ENCODE data around the gene CBLB. TPM values are rescaled to one million over a fixed set of nuclear protein-coding genes. Genes with fewer than 3 reads are reported as not detected.

The CBLB gene
- total RNA-seq, 1 experiment from 2014 or later, result 23.9 TPM

- Histone ChIP-seq H4K20me1 (ENCODE audit: low read length) (no peaks in the 10 kb centered on the region), H3K9me3 (ENCODE audit: low read length) (no peaks in the 10 kb centered on the region), H2AFZ (ENCODE audit: low read length) (no peak overlapping the region), H3K9me2 (replicated peaks; ENCODE audit: low read length) (no peaks in the 10 kb centered on the region), H3K4me1 (ENCODE audit: insufficient read depth, low read length) (peaks cover 27% of the 10 kb centered on the region), H3F3A (ENCODE audit: low read length, unreplicated experiment) (no peaks in the 10 kb centered on the region), H3K27ac (ENCODE audit: low read length) (peak overlapping the region; percentile 40), H3K79me2 (ENCODE audit: low read length) (peaks cover 5% of the 10 kb centered on the region; the same call in 1 of the 2 replicates), H3K9ac (ENCODE audit: low read length) (no peak overlapping the region), H3K36me3 (ENCODE audit: low read depth, low read length) (no peaks in the 10 kb centered on the region), H3K4me2 (ENCODE audit: low read length) (peak overlapping the region; percentile 51), H3K4me3 (ENCODE audit: low read length) (no peak overlapping the region), H3K27me3 (ENCODE audit: low read length) (no peaks in the 10 kb centered on the region)
- intact Hi-C loops (cut with micrococcal nuclease), result no loop called here
- ChIA-PET CTCF (interaction anchor here (0.6 kb wide), 1 partner anchor 604 kb away, joined by 3 read pairs; no protein-coding TSS in a partner anchor), POLR2A (ENCODE audit: unreplicated experiment) (interaction anchor here (0.6 kb wide), 1 partner anchor 14 kb away, joined by 3 read pairs; no protein-coding TSS in a partner anchor)
- DNase-seq (peak; percentile 90), ATAC-seq (peak; percentile 95)
- no TSS peak for BruUV-seq (replicated peaks)
- TF ChIP-seq CTCF (conservative IDR thresholded peaks at IDR 0.05; ENCODE audit: low read depth, low read length) (no peak), EZH2phosphoT487 (IDR thresholded peaks at IDR 0.05; ENCODE audit: borderline replicate concordance, low read length) (no peak), EZH2 (IDR thresholded peaks at IDR 0.05; ENCODE audit: low read length, unreplicated experiment) (no peak)
These were observed 45.5 kb downstream of the CBLB start for GRCh38 chr3:105823149-105823867.

- Histone ChIP-seq H3K27ac (ENCODE audit: low read length) (peak overlapping the region; percentile 29; the same call in 1 of the 2 replicates), H3K4me3 (ENCODE audit: low read length) (no peak overlapping the region), H3K4me2 (ENCODE audit: low read length) (peak overlapping the region; percentile 51; the same call in 1 of the 2 replicates), H3K79me2 (ENCODE audit: low read length) (peaks cover 5% of the 10 kb centered on the region; the same call in 1 of the 2 replicates), H3K9me2 (replicated peaks; ENCODE audit: low read length) (no peaks in the 10 kb centered on the region), H4K20me1 (ENCODE audit: low read length) (no peaks in the 10 kb centered on the region), H3F3A (ENCODE audit: low read length, unreplicated experiment) (no peaks in the 10 kb centered on the region), H3K27me3 (ENCODE audit: low read length) (no peaks in the 10 kb centered on the region), H3K36me3 (ENCODE audit: low read depth, low read length) (no peaks in the 10 kb centered on the region), H3K9me3 (ENCODE audit: low read length) (no peaks in the 10 kb centered on the region), H3K9ac (ENCODE audit: low read length) (no peak overlapping the region), H3K4me1 (ENCODE audit: insufficient read depth, low read length) (peaks cover 19% of the 10 kb centered on the region), H2AFZ (ENCODE audit: low read length) (no peak overlapping the region)
- ChIA-PET POLR2A (ENCODE audit: unreplicated experiment) (no interaction called here), CTCF (no interaction called here)
- intact Hi-C loops (cut with micrococcal nuclease), result no loop called here
- TF ChIP-seq CTCF (conservative IDR thresholded peaks at IDR 0.05; ENCODE audit: low read depth, low read length) (no peak), EZH2phosphoT487 (IDR thresholded peaks at IDR 0.05; ENCODE audit: borderline replicate concordance, low read length) (no peak), EZH2 (IDR thresholded peaks at IDR 0.05; ENCODE audit: low read length, unreplicated experiment) (no peak)
- ATAC-seq (no peak), DNase-seq (no peak)
- BruUV-seq (replicated peaks), result no TSS peak
These were observed 46.4 kb downstream of the CBLB start for GRCh38 chr3:105822171-105823123.

All from PC-3 (cell line).